WTC11 (cell line): ENCODE data around the gene MAP3K21. TPM values are rescaled to one million over a fixed set of nuclear protein-coding genes. Genes with fewer than 3 reads are reported as not detected.

ENCODE experiments used
- ATAC-seq: fragments of 200-7000 bp; cut with Tn5 transposase; 2 replicates; pipeline ENCODE4 v1.10.0; 2021; ENCODE audit warnings: mild to moderate bottlenecking, moderate library complexity
- CTCF ChIA-PET: fragments of 300-600 bp; sonication (Branson Sonifier 250); formaldehyde crosslinking; loops from one replicate; lab custom pipeline; 2021; ENCODE audit warnings: antibody characterized with exemption; lab: Charles Lee
- POLR2A ChIA-PET: fragments of 350-600 bp; sonication (Branson Sonifier 250); formaldehyde crosslinking; loops from one replicate; lab custom pipeline; 2021; ENCODE audit warnings: antibody characterized with exemption; lab: Charles Lee
- DNase-seq: peaks from one replicate; pipeline ENCODE4 v3.0.0; 2021; ENCODE audit warnings: low spot score
- H3K27ac Mint-ChIP-seq: 2 replicates; pipeline ENCODE4 v1.8.0; 2021; ENCODE audit warnings: mixed read lengths
- H3K27me3 Mint-ChIP-seq: 2 replicates; pipeline ENCODE4 v1.8.0; 2021; ENCODE audit warnings: low read depth, mild to moderate bottlenecking, moderate library complexity, mixed read lengths
- H3K36me3 Mint-ChIP-seq: 2 replicates; pipeline ENCODE4 v1.8.0; 2021; ENCODE audit warnings: mixed read lengths
- H3K4me1 Mint-ChIP-seq: 2 replicates; pipeline ENCODE4 v1.8.0; 2022; ENCODE audit warnings: mixed read lengths
- H3K4me3 Mint-ChIP-seq: 2 replicates; pipeline ENCODE4 v1.8.0; 2021; ENCODE audit warnings: mild to moderate bottlenecking, moderate library complexity, mixed read lengths
- H3K9me3 Mint-ChIP-seq: 2 replicates; pipeline ENCODE4 v1.8.0; 2021; ENCODE audit warnings: mixed read lengths
- ATF1 ChIP-seq: sonication (generic); formaldehyde crosslinking; IDR thresholded peaks from 2 replicates; pipeline ENCODE4 v1.8.1; 2023; ENCODE audit warnings: mild to moderate bottlenecking, moderate library complexity, missing genetic modification reagents
- CREB1 ChIP-seq: sonication (generic); formaldehyde crosslinking; IDR thresholded peaks from 2 replicates; pipeline ENCODE4 v1.8.0; 2023; ENCODE audit warnings: mild to moderate bottlenecking, missing genetic modification reagents
- ELF4 ChIP-seq: sonication (generic); formaldehyde crosslinking; IDR thresholded peaks from 2 replicates; pipeline ENCODE4 v1.8.1; 2022; ENCODE audit warnings: low read depth, mild to moderate bottlenecking, moderate library complexity, missing genetic modification reagents
- RORB ChIP-seq: fragments of 250-450 bp; sonication (Bioruptor Pico); IDR thresholded peaks from 2 replicates; pipeline ENCODE4 v1.9.0; 2021; ENCODE audit warnings: mild to moderate bottlenecking
- SOX15 ChIP-seq: fragments of 250-450 bp; sonication (Bioruptor Pico); IDR thresholded peaks from 2 replicates; pipeline ENCODE4 v1.9.0; 2021; ENCODE audit warnings: mild to moderate bottlenecking
- TCF7 ChIP-seq: sonication (generic); formaldehyde crosslinking; IDR thresholded peaks from 2 replicates; pipeline ENCODE4 v1.8.0; 2022; ENCODE audit warnings: mild to moderate bottlenecking, low read depth, missing genetic modification reagents, moderate library complexity
- ZNF232 ChIP-seq: sonication (generic); formaldehyde crosslinking; IDR thresholded peaks from 2 replicates; pipeline ENCODE4 v1.8.0; 2022; ENCODE audit warnings: mild to moderate bottlenecking, missing genetic modification reagents
- ZNF396 ChIP-seq: fragments of 250-450 bp; sonication (Bioruptor Pico); IDR thresholded peaks from 2 replicates; pipeline ENCODE4 v1.8.0; 2021; ENCODE audit warnings: mild to moderate bottlenecking, moderate library complexity, borderline replicate concordance
- total RNA-seq: library from RNA; stranded (reverse); gene quantifications from 3 replicates; pipeline ENCODE4 v1.2.3, GENCODE V29; 2021
- TF ChIP-seq, protein P1 (sequence below): sonication (generic); formaldehyde crosslinking; conservative IDR thresholded peaks from 2 replicates; pipeline ENCODE4 v1.8.1; 2022; ENCODE audit warnings: mild to moderate bottlenecking, missing genetic modification reagents
- TF ChIP-seq, protein P2 (sequence below): sonication (generic); formaldehyde crosslinking; IDR thresholded peaks from 2 replicates; pipeline ENCODE4 v1.8.0; 2023; ENCODE audit warnings: missing genetic modification reagents
- TF ChIP-seq, protein P3 (sequence below): sonication (generic); formaldehyde crosslinking; IDR thresholded peaks from 2 replicates; pipeline ENCODE4 v1.8.1; 2022; ENCODE audit warnings: mild to moderate bottlenecking, missing genetic modification reagents, moderate library complexity, borderline replicate concordance
- TF ChIP-seq, protein P4 (sequence below): sonication (generic); formaldehyde crosslinking; conservative IDR thresholded peaks from 2 replicates; pipeline ENCODE4 v1.8.1; 2023; ENCODE audit warnings: mild to moderate bottlenecking, low read depth, missing genetic modification reagents, moderate library complexity
- TF ChIP-seq, protein P5 (sequence below): sonication (generic); formaldehyde crosslinking; IDR thresholded peaks from 2 replicates; pipeline ENCODE4 v1.8.0; 2022; ENCODE audit warnings: mild to moderate bottlenecking, missing genetic modification reagents
- TF ChIP-seq, protein P6 (sequence below): sonication (generic); formaldehyde crosslinking; IDR thresholded peaks from 2 replicates; pipeline ENCODE4 v1.8.1; 2022; ENCODE audit warnings: missing genetic modification reagents, borderline replicate concordance

MAP3K21 gene
- total RNA-seq, 1 experiment from 2014 or later, result 24.0 TPM

DNA sequence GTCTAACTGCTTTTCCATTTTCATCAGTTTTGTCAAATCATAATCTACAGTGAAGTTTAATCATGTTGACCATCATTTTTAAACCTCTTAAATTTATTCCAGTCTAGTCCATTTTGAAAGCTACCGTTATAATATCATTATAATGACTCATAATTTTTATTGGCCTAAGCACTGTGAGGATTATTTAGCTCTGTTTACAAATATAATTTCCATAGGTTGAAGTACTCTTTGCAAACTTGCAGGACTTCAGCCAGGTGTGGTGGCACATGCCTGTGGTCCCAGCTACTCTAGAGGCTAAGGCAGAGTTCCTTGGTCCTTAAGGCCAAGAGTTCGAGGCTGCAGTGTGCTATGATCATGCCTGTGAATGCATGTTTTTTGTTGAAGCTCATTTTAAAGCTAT lies 54.3 kb downstream of the MAP3K21 start:
- CTCF ChIA-PET, result no interaction called here
- Mint-ChIP-seq H3K36me3 (peaks cover 55% of the 10 kb centered on the region), H3K4me1 (peaks cover 11% of the 10 kb centered on the region), H3K27me3 (no peaks in the 10 kb centered on the region), H3K9me3 (peaks cover 19% of the 10 kb centered on the region), H3K27ac (no peak overlapping the region), H3K4me3 (no peak overlapping the region)
- POLR2A ChIA-PET, result no interaction called here
- no peak for ATAC-seq
- no peak for DNase-seq
- TF ChIP-seq, protein P1, sequence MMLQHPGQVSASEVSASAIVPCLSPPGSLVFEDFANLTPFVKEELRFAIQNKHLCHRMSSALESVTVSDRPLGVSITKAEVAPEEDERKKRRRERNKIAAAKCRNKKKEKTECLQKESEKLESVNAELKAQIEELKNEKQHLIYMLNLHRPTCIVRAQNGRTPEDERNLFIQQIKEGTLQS (CRISPR knock-in tag), result no peak
- TF ChIP-seq ZNF232 (no peak), SOX15 (CRISPR knock-in tag) (no peak), CREB1 (no peak), ELF4 (no peak)
- TF ChIP-seq, protein P2, sequence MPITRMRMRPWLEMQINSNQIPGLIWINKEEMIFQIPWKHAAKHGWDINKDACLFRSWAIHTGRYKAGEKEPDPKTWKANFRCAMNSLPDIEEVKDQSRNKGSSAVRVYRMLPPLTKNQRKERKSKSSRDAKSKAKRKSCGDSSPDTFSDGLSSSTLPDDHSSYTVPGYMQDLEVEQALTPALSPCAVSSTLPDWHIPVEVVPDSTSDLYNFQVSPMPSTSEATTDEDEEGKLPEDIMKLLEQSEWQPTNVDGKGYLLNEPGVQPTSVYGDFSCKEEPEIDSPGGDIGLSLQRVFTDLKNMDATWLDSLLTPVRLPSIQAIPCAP (CRISPR knock-in tag), result no peak

DNA sequence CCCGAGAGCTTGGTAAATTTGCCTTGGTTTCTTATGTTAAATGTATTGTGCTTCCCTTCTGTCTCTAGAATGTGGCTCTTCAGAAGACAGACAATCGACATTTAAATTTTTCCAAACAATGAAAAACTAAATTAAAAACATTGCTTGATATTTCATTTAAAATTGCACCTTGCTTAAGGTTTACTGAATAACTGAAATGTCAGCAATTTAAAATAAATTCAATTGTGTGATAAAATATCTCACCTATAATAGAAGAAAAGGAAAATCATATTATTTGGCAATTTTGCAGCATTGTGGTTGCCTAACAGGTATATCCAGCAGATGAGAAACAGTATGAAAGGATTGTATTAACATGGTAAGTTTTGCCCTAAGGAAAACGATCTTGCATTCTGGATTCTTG lies 56.5 kb downstream of the MAP3K21 start:
- H3K4me3 Mint-ChIP-seq, result no peak overlapping the region
- H3K27me3 Mint-ChIP-seq, result no peaks in the 10 kb centered on the region
- TF ChIP-seq RORB (CRISPR knock-in tag) (no peak), TCF7 (CRISPR knock-in tag) (no peak), ZNF232 (no peak), ZNF396 (CRISPR knock-in tag) (no peak)
- TF ChIP-seq, protein P3, sequence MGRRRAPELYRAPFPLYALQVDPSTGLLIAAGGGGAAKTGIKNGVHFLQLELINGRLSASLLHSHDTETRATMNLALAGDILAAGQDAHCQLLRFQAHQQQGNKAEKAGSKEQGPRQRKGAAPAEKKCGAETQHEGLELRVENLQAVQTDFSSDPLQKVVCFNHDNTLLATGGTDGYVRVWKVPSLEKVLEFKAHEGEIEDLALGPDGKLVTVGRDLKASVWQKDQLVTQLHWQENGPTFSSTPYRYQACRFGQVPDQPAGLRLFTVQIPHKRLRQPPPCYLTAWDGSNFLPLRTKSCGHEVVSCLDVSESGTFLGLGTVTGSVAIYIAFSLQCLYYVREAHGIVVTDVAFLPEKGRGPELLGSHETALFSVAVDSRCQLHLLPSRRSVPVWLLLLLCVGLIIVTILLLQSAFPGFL (CRISPR knock-in tag), result no peak
- TF ChIP-seq, protein P4, sequence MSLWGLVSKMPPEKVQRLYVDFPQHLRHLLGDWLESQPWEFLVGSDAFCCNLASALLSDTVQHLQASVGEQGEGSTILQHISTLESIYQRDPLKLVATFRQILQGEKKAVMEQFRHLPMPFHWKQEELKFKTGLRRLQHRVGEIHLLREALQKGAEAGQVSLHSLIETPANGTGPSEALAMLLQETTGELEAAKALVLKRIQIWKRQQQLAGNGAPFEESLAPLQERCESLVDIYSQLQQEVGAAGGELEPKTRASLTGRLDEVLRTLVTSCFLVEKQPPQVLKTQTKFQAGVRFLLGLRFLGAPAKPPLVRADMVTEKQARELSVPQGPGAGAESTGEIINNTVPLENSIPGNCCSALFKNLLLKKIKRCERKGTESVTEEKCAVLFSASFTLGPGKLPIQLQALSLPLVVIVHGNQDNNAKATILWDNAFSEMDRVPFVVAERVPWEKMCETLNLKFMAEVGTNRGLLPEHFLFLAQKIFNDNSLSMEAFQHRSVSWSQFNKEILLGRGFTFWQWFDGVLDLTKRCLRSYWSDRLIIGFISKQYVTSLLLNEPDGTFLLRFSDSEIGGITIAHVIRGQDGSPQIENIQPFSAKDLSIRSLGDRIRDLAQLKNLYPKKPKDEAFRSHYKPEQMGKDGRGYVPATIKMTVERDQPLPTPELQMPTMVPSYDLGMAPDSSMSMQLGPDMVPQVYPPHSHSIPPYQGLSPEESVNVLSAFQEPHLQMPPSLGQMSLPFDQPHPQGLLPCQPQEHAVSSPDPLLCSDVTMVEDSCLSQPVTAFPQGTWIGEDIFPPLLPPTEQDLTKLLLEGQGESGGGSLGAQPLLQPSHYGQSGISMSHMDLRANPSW (CRISPR knock-in tag), result no peak
- TF ChIP-seq, protein P5, sequence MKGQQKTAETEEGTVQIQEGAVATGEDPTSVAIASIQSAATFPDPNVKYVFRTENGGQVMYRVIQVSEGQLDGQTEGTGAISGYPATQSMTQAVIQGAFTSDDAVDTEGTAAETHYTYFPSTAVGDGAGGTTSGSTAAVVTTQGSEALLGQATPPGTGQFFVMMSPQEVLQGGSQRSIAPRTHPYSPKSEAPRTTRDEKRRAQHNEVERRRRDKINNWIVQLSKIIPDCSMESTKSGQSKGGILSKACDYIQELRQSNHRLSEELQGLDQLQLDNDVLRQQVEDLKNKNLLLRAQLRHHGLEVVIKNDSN, result no peak
- DNase-seq (no peak), ATAC-seq (no peak)
- CTCF ChIA-PET, result no interaction called here
- H3K27ac Mint-ChIP-seq, result no peak overlapping the region
- peaks cover under 1% of the 10 kb centered on the region; the same call in 1 of the 2 replicates for H3K4me1 Mint-ChIP-seq
- H3K9me3 Mint-ChIP-seq, result peaks cover 31% of the 10 kb centered on the region
- POLR2A ChIA-PET, result no interaction called here
- H3K36me3 Mint-ChIP-seq, result peaks cover 59% of the 10 kb centered on the region

DNA sequence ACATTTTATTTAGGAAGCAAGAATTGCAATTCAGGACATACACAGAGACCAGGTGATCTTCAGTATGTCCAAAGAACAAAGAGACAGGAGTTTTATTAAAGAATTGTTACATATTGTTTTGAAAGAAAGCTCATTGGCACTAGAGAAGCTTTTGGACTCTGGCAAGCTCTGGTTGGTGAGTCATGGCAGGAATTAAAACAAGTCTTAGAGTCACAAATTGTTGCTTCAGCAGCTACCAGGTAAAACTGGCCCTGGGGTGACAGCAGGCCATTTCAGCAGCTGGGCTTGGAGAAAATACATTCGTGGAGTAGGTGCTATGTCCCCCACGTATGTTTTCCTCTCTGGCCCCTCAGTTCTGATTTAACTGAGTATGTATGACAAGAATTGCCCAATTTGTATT lies 58.8 kb downstream of the MAP3K21 start:
- POLR2A ChIA-PET, result no interaction called here
- ATAC-seq (no peak), DNase-seq (no peak)
- Mint-ChIP-seq H3K27me3 (no peaks in the 10 kb centered on the region), H3K9me3 (peaks cover 35% of the 10 kb centered on the region), H3K36me3 (peaks cover 40% of the 10 kb centered on the region), H3K4me1 (peaks cover 11% of the 10 kb centered on the region), H3K4me3 (no peak overlapping the region), H3K27ac (no peak overlapping the region)
- CTCF ChIA-PET, result no interaction called here
- TF ChIP-seq, protein P6, sequence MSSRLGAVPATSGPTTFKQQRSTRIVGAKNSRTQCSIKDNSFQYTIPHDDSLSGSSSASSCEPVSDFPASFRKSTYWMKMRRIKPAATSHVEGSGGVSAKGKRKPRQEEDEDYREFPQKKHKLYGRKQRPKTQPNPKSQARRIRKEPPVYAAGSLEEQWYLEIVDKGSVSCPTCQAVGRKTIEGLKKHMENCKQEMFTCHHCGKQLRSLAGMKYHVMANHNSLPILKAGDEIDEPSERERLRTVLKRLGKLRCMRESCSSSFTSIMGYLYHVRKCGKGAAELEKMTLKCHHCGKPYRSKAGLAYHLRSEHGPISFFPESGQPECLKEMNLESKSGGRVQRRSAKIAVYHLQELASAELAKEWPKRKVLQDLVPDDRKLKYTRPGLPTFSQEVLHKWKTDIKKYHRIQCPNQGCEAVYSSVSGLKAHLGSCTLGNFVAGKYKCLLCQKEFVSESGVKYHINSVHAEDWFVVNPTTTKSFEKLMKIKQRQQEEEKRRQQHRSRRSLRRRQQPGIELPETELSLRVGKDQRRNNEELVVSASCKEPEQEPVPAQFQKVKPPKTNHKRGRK, result no peak
- TF ChIP-seq ATF1 (CRISPR knock-in tag), result no peak
- TF ChIP-seq, protein P1 (CRISPR knock-in tag), result no peak
